ENCODE results near the gene TSPAN5.
"Not testable (repeated sequence)": the region's sequence is repeated elsewhere in the genome, so short reads cannot be mapped to it uniquely, and the experiment has no call there.

TSPAN5 gene

GRCh38 chr4:98481167-98481566 lies 177.2 kb downstream of the TSPAN5 start:
- DNase-seq: no peak

- no peak for DNase-seq
Observed at GRCh38 chr4:98480535-98480934, 177.9 kb downstream of the TSPAN5 start.

GRCh38 chr4:98479590-98479989 lies 178.8 kb downstream of the TSPAN5 start:
- not testable (repeated sequence) for DNase-seq

GRCh38 chr4:98476891-98477290 lies 181.5 kb downstream of the TSPAN5 start:
- DNase-seq: no peak

- DNase-seq: no peak
Observed at GRCh38 chr4:98474408-98474844, 184.0 kb downstream of the TSPAN5 start.

GRCh38 chr4:98473046-98473445 lies 185.4 kb downstream of the TSPAN5 start:
- no peak for DNase-seq

- DNase-seq: no peak
Observed at GRCh38 chr4:98470831-98471230, 187.6 kb downstream of the TSPAN5 start.

GRCh38 chr4:98470366-98470765 lies 188.0 kb downstream of the TSPAN5 start:
- no peak for DNase-seq

- DNase-seq: no peak
Observed at GRCh38 chr4:98469771-98470170, 188.6 kb downstream of the TSPAN5 start.

GRCh38 chr4:98468709-98469108 lies 189.7 kb downstream of the TSPAN5 start:
- no peak for DNase-seq

GRCh38 chr4:98467627-98468072 lies 190.8 kb downstream of the TSPAN5 start:
- peak; percentile 88 for DNase-seq

GRCh38 chr4:98466868-98467599 lies 191.4 kb downstream of the TSPAN5 start:
- DNase-seq: no peak

- DNase-seq: no peak
Observed at GRCh38 chr4:98462487-98462886, 195.9 kb downstream of the TSPAN5 start.

GRCh38 chr4:98461121-98461865 lies 197.1 kb downstream of the TSPAN5 start:
- not testable (repeated sequence) for DNase-seq

- DNase-seq: not testable (repeated sequence)
Observed at GRCh38 chr4:98457422-98457821, 201.0 kb downstream of the TSPAN5 start.

- DNase-seq: no peak
Observed at GRCh38 chr4:98452091-98452490, 206.3 kb downstream of the TSPAN5 start.

- no peak for DNase-seq
Observed at GRCh38 chr4:98448908-98449307, 209.5 kb downstream of the TSPAN5 start.

- no peak for DNase-seq
Observed at GRCh38 chr4:98447648-98448047, 210.8 kb downstream of the TSPAN5 start.

GRCh38 chr4:98446499-98447375 lies 211.7 kb downstream of the TSPAN5 start:
- DNase-seq: no peak

GRCh38 chr4:98444371-98444770 lies 214.0 kb downstream of the TSPAN5 start:
- DNase-seq: no peak

GRCh38 chr4:98434816-98435215 lies 223.6 kb downstream of the TSPAN5 start:
- no peak for DNase-seq

GRCh38 chr4:98433691-98434090 lies 224.7 kb downstream of the TSPAN5 start:
- DNase-seq: peak; percentile 18

GRCh38 chr4:98430708-98431403 lies 227.6 kb downstream of the TSPAN5 start:
- DNase-seq: no peak

Data from COR-L47 (cell line).